Non-pigmented ciliary epithelial cell (primary cell): ENCODE data around the gene MLXIPL.
A peak's percentile ranks its signal among the peaks of the same experiment; 100 is the strongest.
"Not testable (repeated sequence)": the region's sequence is repeated elsewhere in the genome, so short reads cannot be mapped to it uniquely, and the experiment has no call there.

ENCODE experiments used
- DNase-seq: peaks from one replicate; pipeline ENCODE4 v3.0.0-alpha.2; 2010; ENCODE audit warnings: low read depth

Gene MLXIPL

GRCh38 chr7:73581006-73581405, 43.3 kb downstream of the MLXIPL start:
- DNase-seq, result not testable (repeated sequence)

- peak; percentile 85 for DNase-seq
These were observed 45.8 kb downstream of the MLXIPL start, which contains the start of gene TBL2 for GRCh38 chr7:73578342-73579128. TSS of gene TBL2 (minus strand) at chr7:73578579. CDS start at chr7:73578549, 30 bp downstream.

- no peak for DNase-seq
These were observed 46.5 kb downstream of the MLXIPL start for GRCh38 chr7:73577627-73578341.

- no peak for DNase-seq
These were observed 50.5 kb downstream of the MLXIPL start for GRCh38 chr7:73573791-73574190.

- DNase-seq, result no peak
These were observed 51.0 kb downstream of the MLXIPL start for GRCh38 chr7:73573276-73573675.

GRCh38 chr7:73572767-73573186, 51.5 kb downstream of the MLXIPL start:
- DNase-seq, result no peak

- DNase-seq, result no peak
These were observed 53.3 kb downstream of the MLXIPL start for GRCh38 chr7:73570977-73571376.

- no peak for DNase-seq
These were observed 53.8 kb downstream of the MLXIPL start for GRCh38 chr7:73570521-73570920.

GRCh38 chr7:73569042-73569608, 55.2 kb downstream of the MLXIPL start:
- no peak for DNase-seq

GRCh38 chr7:73567846-73568685, 56.3 kb downstream of the MLXIPL start:
- DNase-seq, result no peak

GRCh38 chr7:73567140-73567539, 57.2 kb downstream of the MLXIPL start:
- no peak for DNase-seq

GRCh38 chr7:73566431-73566830, 57.9 kb downstream of the MLXIPL start:
- DNase-seq, result not testable (repeated sequence)

GRCh38 chr7:73565675-73566340, 58.5 kb downstream of the MLXIPL start:
- DNase-seq, result no peak

GRCh38 chr7:73560109-73560835, 64.0 kb downstream of the MLXIPL start:
- peak; percentile 76 for DNase-seq

GRCh38 chr7:73557397-73558257, 66.7 kb downstream of the MLXIPL start, which contains the start of gene BCL7B:
TSS of gene BCL7B (minus strand) at chr7:73557690. CDS start at chr7:73557578, 112 bp downstream.
- no peak for DNase-seq

GRCh38 chr7:73557108-73557396, 67.3 kb downstream of the MLXIPL start:
- DNase-seq, result no peak

GRCh38 chr7:73556208-73557107, 67.9 kb downstream of the MLXIPL start:
- DNase-seq, result no peak

- DNase-seq, result no peak
These were observed 68.8 kb downstream of the MLXIPL start for GRCh38 chr7:73555411-73555982.
